ENCODE data around the gene HOXA11.

DNA sequence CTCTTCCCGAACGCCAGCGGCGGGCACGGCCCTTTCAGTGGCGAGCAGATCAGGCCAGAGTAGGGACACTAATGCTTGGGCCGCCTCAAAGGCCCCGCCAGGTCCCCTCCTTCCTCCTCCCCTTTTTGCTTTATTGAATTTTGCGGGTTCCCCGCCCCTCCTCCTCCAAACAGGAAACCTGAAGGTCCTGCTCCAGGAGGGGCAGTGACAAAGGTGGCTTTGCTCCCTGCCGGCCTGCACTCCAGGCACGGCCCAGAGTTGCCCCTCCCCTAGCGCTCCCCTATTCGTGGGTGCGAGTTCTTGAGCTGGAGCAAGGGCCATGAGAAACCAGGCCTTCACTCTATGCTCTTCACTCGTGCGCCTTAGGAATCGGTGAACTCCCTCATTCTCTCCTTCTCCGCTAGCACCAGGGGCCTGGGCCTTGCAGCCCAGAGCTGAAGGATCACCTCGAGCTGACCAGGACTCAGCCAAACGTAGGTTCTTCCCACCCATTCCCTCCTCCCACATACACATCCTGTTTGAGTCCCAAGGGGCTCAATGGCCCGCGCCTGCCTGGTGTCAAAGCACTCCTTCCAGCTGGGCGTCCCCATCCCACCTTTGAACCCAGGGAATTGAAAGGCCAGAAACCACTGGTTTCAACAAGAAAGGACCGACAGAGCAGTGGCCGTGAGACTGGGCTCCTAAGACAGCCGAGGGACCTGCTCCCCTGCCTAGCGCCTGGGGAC, 36.8 kb downstream of the HOXA11 start:
- TF ChIP-seq, protein P1, sequence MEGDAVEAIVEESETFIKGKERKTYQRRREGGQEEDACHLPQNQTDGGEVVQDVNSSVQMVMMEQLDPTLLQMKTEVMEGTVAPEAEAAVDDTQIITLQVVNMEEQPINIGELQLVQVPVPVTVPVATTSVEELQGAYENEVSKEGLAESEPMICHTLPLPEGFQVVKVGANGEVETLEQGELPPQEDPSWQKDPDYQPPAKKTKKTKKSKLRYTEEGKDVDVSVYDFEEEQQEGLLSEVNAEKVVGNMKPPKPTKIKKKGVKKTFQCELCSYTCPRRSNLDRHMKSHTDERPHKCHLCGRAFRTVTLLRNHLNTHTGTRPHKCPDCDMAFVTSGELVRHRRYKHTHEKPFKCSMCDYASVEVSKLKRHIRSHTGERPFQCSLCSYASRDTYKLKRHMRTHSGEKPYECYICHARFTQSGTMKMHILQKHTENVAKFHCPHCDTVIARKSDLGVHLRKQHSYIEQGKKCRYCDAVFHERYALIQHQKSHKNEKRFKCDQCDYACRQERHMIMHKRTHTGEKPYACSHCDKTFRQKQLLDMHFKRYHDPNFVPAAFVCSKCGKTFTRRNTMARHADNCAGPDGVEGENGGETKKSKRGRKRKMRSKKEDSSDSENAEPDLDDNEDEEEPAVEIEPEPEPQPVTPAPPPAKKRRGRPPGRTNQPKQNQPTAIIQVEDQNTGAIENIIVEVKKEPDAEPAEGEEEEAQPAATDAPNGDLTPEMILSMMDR (conservative IDR thresholded peaks at IDR 0.05; ENCODE audit: low read length), result no peak
- no peak for TF ChIP-seq EZH2phosphoT487 (IDR thresholded peaks at IDR 0.05; ENCODE audit: borderline replicate concordance, low read depth, low read length)

Data from OCI-LY7 (cell line).